Brain microvascular endothelial cell (primary cell): ENCODE results near the gene CFP.
A peak's percentile ranks its signal among the peaks of the same experiment; 100 is the strongest.

Source experiments
- DNase-seq: peaks from one replicate; pipeline ENCODE4 v3.0.0-alpha.2; 2020
- H3K27ac ChIP-seq: fragments of 250-450 bp; sonication (Bioruptor Pico); 2 replicates; pipeline ENCODE4 v1.5.1; 2020; ENCODE audit warnings: mild to moderate bottlenecking, moderate library complexity
- H3K27me3 ChIP-seq: fragments of 250-450 bp; sonication (Bioruptor Pico); replicated peaks from 2 replicates; pipeline ENCODE4 v1.5.1; 2020; ENCODE audit warnings: mild to moderate bottlenecking
- H3K36me3 ChIP-seq: fragments of 250-450 bp; sonication (Bioruptor Pico); replicated peaks from 2 replicates; pipeline ENCODE4 v1.5.1; 2020; ENCODE audit warnings: mild to moderate bottlenecking
- H3K4me3 ChIP-seq: 2 replicates; pipeline ENCODE4 v1.5.1; 2011; ENCODE audit warnings: low read depth, mild to moderate bottlenecking, control low read depth, low read length, moderate library complexity
- in situ Hi-C: cut with HindIII; loops from 2 replicates; pipeline ENCODE4 v1.10.0; 2017; ENCODE audit warnings: low sequenced_read_pairs, low pct_ligation_motif_present
- TF ChIP-seq, protein P1 (sequence below): IDR thresholded peaks from 2 replicates; pipeline ENCODE4 v1.5.1; 2011; ENCODE audit warnings: low read depth, mild to moderate bottlenecking, moderate library complexity, low read length, control low read depth, inconsistent platforms; ENCODE audit errors: missing control alignments

Gene CFP

DNA sequence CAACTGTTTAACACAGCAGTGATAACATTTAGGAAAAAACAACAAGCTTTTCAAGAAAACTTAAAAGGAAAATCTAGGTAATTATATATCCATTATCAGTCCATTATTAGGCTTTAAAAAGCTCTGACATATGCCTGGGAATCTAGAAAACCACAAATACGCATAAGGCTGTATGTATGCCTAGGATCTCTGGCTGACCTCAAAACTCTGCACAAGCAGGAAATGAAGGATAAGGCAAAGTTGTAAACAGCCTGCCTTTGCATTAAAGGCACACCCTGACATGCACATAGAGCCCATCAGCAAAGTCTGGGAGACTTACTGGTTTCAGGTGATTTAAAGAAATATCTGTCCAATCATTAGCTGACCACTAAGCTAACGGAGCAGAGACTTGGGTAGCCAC lies 33.5 kb downstream of the CFP start:
- DNase-seq, result no peak
- in situ Hi-C loops, result no loop called here
- Histone ChIP-seq H3K4me3 (no peak overlapping the region), H3K36me3 (no peaks in the 10 kb centered on the region), H3K27ac (peak overlapping the region; percentile 91), H3K27me3 (no peaks in the 10 kb centered on the region)
- TF ChIP-seq, protein P1, sequence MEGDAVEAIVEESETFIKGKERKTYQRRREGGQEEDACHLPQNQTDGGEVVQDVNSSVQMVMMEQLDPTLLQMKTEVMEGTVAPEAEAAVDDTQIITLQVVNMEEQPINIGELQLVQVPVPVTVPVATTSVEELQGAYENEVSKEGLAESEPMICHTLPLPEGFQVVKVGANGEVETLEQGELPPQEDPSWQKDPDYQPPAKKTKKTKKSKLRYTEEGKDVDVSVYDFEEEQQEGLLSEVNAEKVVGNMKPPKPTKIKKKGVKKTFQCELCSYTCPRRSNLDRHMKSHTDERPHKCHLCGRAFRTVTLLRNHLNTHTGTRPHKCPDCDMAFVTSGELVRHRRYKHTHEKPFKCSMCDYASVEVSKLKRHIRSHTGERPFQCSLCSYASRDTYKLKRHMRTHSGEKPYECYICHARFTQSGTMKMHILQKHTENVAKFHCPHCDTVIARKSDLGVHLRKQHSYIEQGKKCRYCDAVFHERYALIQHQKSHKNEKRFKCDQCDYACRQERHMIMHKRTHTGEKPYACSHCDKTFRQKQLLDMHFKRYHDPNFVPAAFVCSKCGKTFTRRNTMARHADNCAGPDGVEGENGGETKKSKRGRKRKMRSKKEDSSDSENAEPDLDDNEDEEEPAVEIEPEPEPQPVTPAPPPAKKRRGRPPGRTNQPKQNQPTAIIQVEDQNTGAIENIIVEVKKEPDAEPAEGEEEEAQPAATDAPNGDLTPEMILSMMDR, result no peak

DNA sequence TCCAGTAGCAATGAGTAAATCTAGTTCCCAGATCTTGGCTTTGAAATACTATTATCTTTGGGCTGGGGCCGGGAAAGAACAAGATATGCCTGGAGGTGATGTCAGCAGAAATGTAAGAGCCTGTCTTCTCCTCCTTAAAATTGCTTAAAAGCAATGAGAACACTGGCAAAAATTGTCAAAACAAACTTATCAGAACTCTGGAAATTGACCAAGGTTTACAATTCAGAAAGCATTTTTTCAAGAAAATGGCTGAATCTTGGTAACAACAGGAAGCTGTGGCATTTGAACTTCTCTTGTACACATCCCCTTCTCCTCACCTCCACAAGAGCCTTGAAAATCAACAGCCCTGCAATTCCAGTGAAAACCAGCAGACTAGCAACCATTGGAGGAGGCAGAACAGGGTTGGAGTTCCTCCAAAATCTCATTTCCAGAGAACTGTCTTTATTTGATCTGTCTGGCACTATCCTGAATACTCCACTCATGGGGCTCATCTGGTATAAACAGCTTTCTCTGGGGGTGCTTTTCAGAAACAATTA lies 33.9 kb downstream of the CFP start:
- DNase-seq, result peak; percentile 84
- Histone ChIP-seq H3K27me3 (no peaks in the 10 kb centered on the region), H3K36me3 (no peaks in the 10 kb centered on the region), H3K27ac (peak overlapping the region; percentile 91), H3K4me3 (no peak overlapping the region)
- TF ChIP-seq, protein P1, result no peak
- in situ Hi-C loops, result no loop called here

DNA sequence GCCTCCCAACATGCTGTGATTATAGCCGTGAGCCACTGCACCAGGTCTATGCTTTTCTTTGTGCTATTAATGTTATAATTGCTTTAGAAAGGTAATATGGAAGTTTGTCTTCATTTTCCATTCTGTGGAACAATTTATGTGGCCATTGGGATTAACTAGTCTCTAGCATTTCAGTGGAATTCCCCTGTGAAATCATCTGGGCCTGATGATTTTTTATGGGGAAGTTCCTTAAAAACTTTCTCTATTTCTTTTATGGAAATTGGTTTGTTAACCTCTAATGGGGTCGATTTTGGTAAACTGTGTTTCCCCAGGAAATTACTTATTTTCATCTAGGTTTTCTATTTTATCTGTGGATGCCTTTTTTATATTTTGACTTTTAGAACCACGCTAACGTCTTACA lies 36.2 kb downstream of the CFP start:
- Histone ChIP-seq H3K27me3 (no peaks in the 10 kb centered on the region), H3K27ac (no peak overlapping the region), H3K4me3 (no peak overlapping the region), H3K36me3 (no peaks in the 10 kb centered on the region)
- in situ Hi-C loops, result no loop called here
- TF ChIP-seq, protein P1, result no peak
- DNase-seq, result no peak

DNA sequence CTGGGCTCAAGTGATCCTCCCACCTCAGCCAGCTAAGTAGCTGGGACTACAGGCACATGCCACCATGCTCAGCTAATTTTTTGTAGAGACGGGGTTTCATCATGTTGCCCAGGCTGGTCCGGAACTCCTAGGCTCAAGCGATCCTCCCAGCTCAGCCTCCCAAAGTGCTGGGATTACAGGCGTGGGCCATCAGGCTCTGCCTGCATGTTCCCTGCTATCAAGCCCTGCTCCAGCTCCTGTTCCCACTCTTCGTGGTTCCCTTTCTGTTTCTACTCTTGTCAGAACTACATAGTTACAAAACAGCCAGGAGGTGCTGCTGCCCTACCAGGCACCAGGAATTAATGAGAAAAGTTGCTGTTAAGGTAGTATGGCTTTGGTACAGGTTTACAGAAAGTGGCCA lies 38.7 kb downstream of the CFP start:
- in situ Hi-C loops, result no loop called here
- DNase-seq, result no peak

DNA sequence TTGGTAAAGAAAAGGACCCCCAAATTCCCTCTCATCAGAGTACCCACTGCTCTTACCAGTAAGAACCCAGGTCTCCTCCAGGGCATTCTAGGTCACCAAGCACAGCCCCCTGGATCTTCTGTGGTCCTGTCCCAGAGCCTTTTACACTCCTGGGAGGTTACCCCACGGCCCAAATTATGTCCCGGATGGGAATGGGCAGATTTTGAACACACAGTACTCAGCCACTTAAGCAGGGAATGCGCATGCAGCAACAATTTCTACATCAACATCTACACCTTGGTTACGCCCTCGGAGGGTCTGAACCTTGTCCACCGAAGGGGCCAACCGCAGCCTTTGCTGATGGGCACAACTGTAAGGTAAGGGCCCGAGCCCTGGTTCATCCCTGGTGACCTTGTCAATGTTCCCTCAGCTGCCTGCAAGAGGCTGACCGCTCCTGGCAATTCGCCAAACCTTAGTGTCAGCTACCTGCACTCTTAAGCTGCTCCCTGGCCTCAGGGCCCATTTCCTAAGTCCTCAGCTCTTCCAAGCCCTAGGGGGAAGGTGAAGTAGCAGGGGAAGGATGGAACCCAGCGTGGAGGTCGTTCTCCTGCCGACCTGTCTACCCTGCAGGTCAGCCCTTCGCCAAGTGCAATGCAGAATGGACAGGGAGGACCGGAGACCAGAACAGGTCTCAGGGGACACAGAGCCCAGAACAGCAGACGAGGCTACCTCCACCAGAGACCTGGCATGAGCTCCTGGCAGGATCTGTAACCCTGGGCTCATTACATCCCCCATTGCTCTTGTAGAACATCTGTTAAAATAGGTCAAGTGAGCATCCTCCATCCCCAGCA lies 41.6 kb downstream of the CFP start:
- Histone ChIP-seq H3K27me3 (no peaks in the 10 kb centered on the region), H3K36me3 (peaks cover 19% of the 10 kb centered on the region), H3K27ac (no peak overlapping the region), H3K4me3 (no peak overlapping the region)
- TF ChIP-seq, protein P1, result no peak
- DNase-seq, result no peak
- in situ Hi-C loops, result no loop called here

More for the DNA sequence above, 38.7 kb downstream of the CFP start:
- no peak overlapping the region for H3K4me3 ChIP-seq
- H3K27me3 ChIP-seq, result no peaks in the 10 kb centered on the region
- H3K27ac ChIP-seq, result no peak overlapping the region
- TF ChIP-seq, protein P1, result no peak
- H3K36me3 ChIP-seq, result peaks cover 7% of the 10 kb centered on the region
